H1 (cell line): ENCODE measurements around the gene DTX2. TPM values are rescaled to one million over a fixed set of nuclear protein-coding genes. Genes with fewer than 3 reads are reported as not detected.
"Not testable (repeated sequence)": the region's sequence is repeated elsewhere in the genome, so short reads cannot be mapped to it uniquely, and the experiment has no call there.

Source experiments
- CTCF ChIA-PET: fragments of 300-600 bp; sonication (Branson Sonifier 250); formaldehyde crosslinking; loops from one replicate; lab custom pipeline; 2021; ENCODE audit not compliant: partially characterized antibody; lab: Charles Lee
- POLR2A ChIA-PET: fragments of 300-600 bp; sonication (Branson Sonifier 250); formaldehyde crosslinking; loops from one replicate; lab custom pipeline; 2021; ENCODE audit warnings: inconsistent platforms; ENCODE audit not compliant: partially characterized antibody; lab: Charles Lee
- DNase-seq, 2 experiments: peaks; one replicate each; pipeline versions ENCODE4 v3.0.0 to v3.0.0-alpha.2; 2010 to 2022; ENCODE audit warnings: low spot score in 2 of 2, low read depth in 1 of 2, mixed read lengths in 1 of 2
- FAIRE-seq: peaks from 2 replicates; lab custom pipeline; 2011; peaks lifted over from hg19 to GRCh38; lab: Jason Lieb, UNC
- H2AFZ ChIP-seq: 2 replicates; pipeline ENCODE4 v1.8.1; 2012; ENCODE audit warnings: low read length, inconsistent platforms
- H2AK5ac ChIP-seq: 2 replicates; pipeline ENCODE4 v1.6.1; 2013; ENCODE audit warnings: low read depth, low read length
- H2BK120ac ChIP-seq: replicated peaks from 2 replicates; pipeline ENCODE3; 2013; ENCODE audit warnings: low read depth, low read length, inconsistent platforms
- H2BK12ac ChIP-seq: 2 replicates; pipeline ENCODE4 v1.6.1; 2013; ENCODE audit warnings: low read depth, low read length
- H2BK15ac ChIP-seq: 2 replicates; pipeline ENCODE4 v1.6.1; 2013; ENCODE audit warnings: low read length
- H2BK20ac ChIP-seq: 2 replicates; pipeline ENCODE4 v1.6.1; 2013; ENCODE audit warnings: low read length
- H2BK5ac ChIP-seq: 2 replicates; pipeline ENCODE4 v1.6.1; 2013; ENCODE audit warnings: low read depth, low read length
- H3K14ac ChIP-seq: 2 replicates; pipeline ENCODE4 v1.6.1; 2013; ENCODE audit warnings: inconsistent platforms; ENCODE audit not compliant: insufficient read length
- H3K18ac ChIP-seq: 2 replicates; pipeline ENCODE4 v1.6.1; 2013; ENCODE audit warnings: low read length; ENCODE audit errors: extremely low read depth
- H3K23ac ChIP-seq: 2 replicates; pipeline ENCODE4 v1.6.1; 2013; ENCODE audit warnings: inconsistent platforms; ENCODE audit not compliant: insufficient read length
- H3K23me2 ChIP-seq: 2 replicates; pipeline ENCODE4 v1.6.1; 2013; ENCODE audit warnings: low read depth, low read length
- H3K27ac ChIP-seq: 2 replicates; pipeline ENCODE4 v1.6.1; 2011; ENCODE audit warnings: low read depth, low read length, inconsistent platforms
- H3K27me3 ChIP-seq, 4 experiments: replicated peaks in 1 of 4; 1 replicate in 1 of 4; 2 replicates in 3 of 4; pipeline versions ENCODE4 v1.6.1 to v1.8.1; 2011 to 2013; ENCODE audit warnings: low read length in 3 of 4, mild to moderate bottlenecking in 3 of 4, inconsistent platforms in 2 of 4, mixed read lengths in 2 of 4, moderate library complexity in 1 of 4; ENCODE audit not compliant: control insufficient read depth in 3 of 4, insufficient read depth in 3 of 4; ENCODE audit errors: extremely low read depth in 1 of 4
- H3K36me3 ChIP-seq, 4 experiments: 2 replicates each; pipeline versions ENCODE4 v1.6.1 to v1.8.1; 2011 to 2013; ENCODE audit warnings: mild to moderate bottlenecking in 4 of 4, low read length in 3 of 4, moderate library complexity in 2 of 4, control low read depth in 1 of 4, inconsistent platforms in 1 of 4; ENCODE audit not compliant: insufficient read depth in 4 of 4, control insufficient read depth in 2 of 4
- H3K4ac ChIP-seq: replicated peaks from 2 replicates; pipeline ENCODE3; 2013; ENCODE audit warnings: low read length, low read depth, mixed read lengths, inconsistent platforms; ENCODE audit not compliant: insufficient read length
- H3K4me1 ChIP-seq, 4 experiments: replicated peaks in 1 of 4; 1 replicate in 1 of 4; 2 replicates in 3 of 4; pipeline versions ENCODE4 v1.6.1 to v1.8.1; 2011 to 2013; ENCODE audit warnings: low read length in 3 of 4, inconsistent platforms in 2 of 4, mixed read lengths in 1 of 4; ENCODE audit not compliant: insufficient read depth in 4 of 4, control insufficient read depth in 3 of 4
- H3K4me2 ChIP-seq, 2 experiments: 2 replicates each; pipeline versions ENCODE4 v1.6.1 to v1.8.1; 2011 to 2013; ENCODE audit warnings: low read depth in 2 of 2, low read length in 2 of 2, control low read depth in 1 of 2, inconsistent platforms in 1 of 2, mild to moderate bottlenecking in 1 of 2; ENCODE audit not compliant: insufficient read depth in 1 of 2
- H3K4me3 ChIP-seq, 4 experiments: fragments of 200-600, 300-600 bp in 1 of 4; sonication (generic), shearing (Covaris generic), sonication (Bioruptor Twin) in 1 of 4; 2 replicates each; pipeline versions ENCODE4 v1.5.1 to v1.8.1; 2011 to 2016; ENCODE audit warnings: low read length in 4 of 4, low read depth in 3 of 4, control low read depth in 2 of 4, inconsistent platforms in 2 of 4, mild to moderate bottlenecking in 2 of 4, mixed read lengths in 1 of 4, moderate library complexity in 1 of 4; ENCODE audit not compliant: insufficient read depth in 2 of 4; ENCODE audit errors: extremely low read depth in 1 of 4
- H3K56ac ChIP-seq: replicated peaks from 2 replicates; pipeline ENCODE3; 2013; ENCODE audit warnings: low read depth, mild to moderate bottlenecking, mixed read lengths, low read length, inconsistent platforms; ENCODE audit not compliant: insufficient read length
- H3K79me1 ChIP-seq: 2 replicates; pipeline ENCODE4 v1.6.1; 2013; ENCODE audit warnings: low read depth, low read length, control low read depth
- H3K79me2 ChIP-seq, 2 experiments: 2 replicates each; pipeline versions ENCODE4 v1.6.1 to v1.8.1; 2012 to 2013; ENCODE audit warnings: low read length in 2 of 2, mild to moderate bottlenecking in 2 of 2, inconsistent platforms in 1 of 2; ENCODE audit not compliant: insufficient read depth in 2 of 2, control insufficient read depth in 1 of 2
- H3K9ac ChIP-seq, 4 experiments: replicated peaks in 1 of 4; 1 replicate in 1 of 4; 2 replicates in 3 of 4; pipeline versions ENCODE4 v1.6.1 to v1.8.1; 2011 to 2013; ENCODE audit warnings: low read depth in 3 of 4, low read length in 3 of 4, control low read depth in 2 of 4, mild to moderate bottlenecking in 2 of 4, moderate library complexity in 2 of 4, inconsistent platforms in 1 of 4; ENCODE audit errors: extremely low read depth in 1 of 4
- H3K9me3 ChIP-seq, 2 experiments: 2 replicates each; pipeline versions ENCODE4 v1.6.1 to v1.8.1; 2012 to 2013; ENCODE audit warnings: mild to moderate bottlenecking in 2 of 2, moderate library complexity in 2 of 2, control low read depth in 1 of 2, inconsistent platforms in 1 of 2, low read depth in 1 of 2, low read length in 1 of 2, mixed read lengths in 1 of 2; ENCODE audit not compliant: insufficient read depth in 2 of 2
- H4K20me1 ChIP-seq, 2 experiments: replicated peaks in 1 of 2; 2 replicates each; pipeline versions ENCODE3 to v1.8.1; 2011 to 2013; ENCODE audit warnings: inconsistent platforms in 2 of 2, low read length in 2 of 2, mild to moderate bottlenecking in 1 of 2; ENCODE audit not compliant: insufficient read depth in 2 of 2, control insufficient read depth in 1 of 2
- H4K5ac ChIP-seq: 2 replicates; pipeline ENCODE4 v1.6.1; 2013; ENCODE audit warnings: low read length, low read depth, mixed read lengths, inconsistent platforms; ENCODE audit not compliant: insufficient read length
- H4K8ac ChIP-seq: 2 replicates; pipeline ENCODE4 v1.8.0; 2013; ENCODE audit warnings: mild to moderate bottlenecking, moderate library complexity, low read length, inconsistent platforms; ENCODE audit not compliant: insufficient read depth; ENCODE audit errors: extremely low read depth
- H4K91ac ChIP-seq: replicated peaks from 2 replicates; pipeline ENCODE3; 2013; ENCODE audit warnings: low read length, mixed read lengths, inconsistent platforms; ENCODE audit not compliant: insufficient read length
- WGBS, 2 experiments: shearing (Covaris generic) in 1 of 2; methylation state at CpG; one replicate each; pipeline versions ENCODE4 v1.1.6 to v1.1.7; 2013 to 2015; ENCODE audit warnings: low lambda C conversion rate in 2 of 2, mixed read lengths in 2 of 2, inconsistent platforms in 1 of 2, low coverage in 1 of 2, missing lambda C conversion rate in 1 of 2; ENCODE audit not compliant: insufficient replicate concordance in 2 of 2, insufficient coverage in 1 of 2, insufficient read length in 1 of 2; ENCODE audit errors: extremely low coverage in 1 of 2, missing lambda C conversion rate in 1 of 2; 5-methylcytosine and 5-hydroxymethylcytosine counted together
- polyA plus RNA-seq, 7 experiments: library from polyadenylated mRNA; depleted of rRNA in 3 of 7; stranded (reverse) in 5 of 7; unstranded in 2 of 7; fragments of >200 nt in 5 of 7; fragments of 200-250 nt in 2 of 7; gene quantifications; 1 replicate in 5 of 7; 2 replicates in 1 of 7; 4 replicates in 1 of 7; pipeline versions ENCODE4 v1.2.1 to v1.2.3, GENCODE V29; 2011 to 2013; ENCODE audit warnings: missing spikeins in 2 of 7, mixed read lengths in 2 of 7
- total RNA-seq: library from RNA; stranded (reverse); fragmentation: NEBNext Ultra II Directional; extraction: Animal tissue kit (Norgen Biotek cat#: 25700); gene quantifications from 2 replicates; pipeline ENCODE4 v1.2.1, GENCODE V29; 2021

Gene DTX2
- total and polyA plus RNA-seq, 2 of the 8 experiments (the other 6 are each of a cell fraction or from before 2014, with no cell fraction given): 37.4 to 59.1 TPM

DNA sequence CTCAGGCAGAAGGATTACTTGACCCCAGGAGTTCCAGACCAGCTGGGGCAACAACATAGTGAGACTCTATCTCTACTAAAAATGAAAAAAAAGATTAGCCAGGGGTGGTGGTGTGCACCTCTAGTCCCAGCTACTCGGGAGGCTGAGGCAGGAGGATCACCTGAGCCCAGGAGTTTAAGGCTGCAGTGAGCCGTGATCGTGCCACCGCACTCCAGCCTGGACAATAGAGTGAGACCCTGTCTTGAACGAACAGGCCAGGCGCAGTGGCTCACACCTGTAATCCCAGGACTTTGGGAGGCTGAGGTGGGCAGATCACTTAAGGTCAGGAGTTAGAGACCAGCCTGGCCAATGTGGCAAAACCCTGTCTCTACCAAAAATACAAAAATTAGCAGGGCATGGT lies 55.4 kb downstream of the DTX2 start:
- H2BK5ac ChIP-seq, H3K27ac ChIP-seq, H3K4me3 ChIP-seq, POLR2A ChIA-PET, H4K91ac ChIP-seq, H2AK5ac ChIP-seq, H3K9ac ChIP-seq, H2BK15ac ChIP-seq, H3K23ac ChIP-seq, DNase-seq, H3K79me1 ChIP-seq, H3K23me2 ChIP-seq, H4K5ac ChIP-seq, H3K56ac ChIP-seq, H3K18ac ChIP-seq, H3K27me3 ChIP-seq, H4K20me1 ChIP-seq, H2BK20ac ChIP-seq, FAIRE-seq, CTCF ChIA-PET, H3K36me3 ChIP-seq, H3K79me2 ChIP-seq, H3K4me1 ChIP-seq, H2AFZ ChIP-seq, H3K14ac ChIP-seq, H3K4ac ChIP-seq, H3K9me3 ChIP-seq, H2BK120ac ChIP-seq, H3K4me2 ChIP-seq, H2BK12ac ChIP-seq, H4K8ac ChIP-seq: not testable (repeated sequence)
- WGBS, 2 experiments: no CpG with 5 or more reads among the region's 6 CpGs

GRCh38 chr7:76526183-76526582 lies 64.7 kb downstream of the DTX2 start:
- H4K20me1 ChIP-seq, H2AFZ ChIP-seq, H2BK120ac ChIP-seq, H2BK20ac ChIP-seq, FAIRE-seq, H2BK12ac ChIP-seq, H3K36me3 ChIP-seq, H2BK5ac ChIP-seq, H3K4ac ChIP-seq, H3K9me3 ChIP-seq, POLR2A ChIA-PET, H3K27me3 ChIP-seq, H3K4me2 ChIP-seq, H4K91ac ChIP-seq, H4K5ac ChIP-seq, H3K79me2 ChIP-seq, H3K4me3 ChIP-seq, H3K23ac ChIP-seq, H3K23me2 ChIP-seq, H4K8ac ChIP-seq, H2BK15ac ChIP-seq, H3K79me1 ChIP-seq, H3K9ac ChIP-seq, H3K14ac ChIP-seq, H3K27ac ChIP-seq, H3K18ac ChIP-seq, CTCF ChIA-PET, H3K56ac ChIP-seq, H2AK5ac ChIP-seq, DNase-seq, H3K4me1 ChIP-seq: not testable (repeated sequence)
- WGBS, 2 experiments: no CpG with 5 or more reads among the region's 4 CpGs
